ENCODE results near the gene MARCHF4.

The MARCHF4 gene, protein sequence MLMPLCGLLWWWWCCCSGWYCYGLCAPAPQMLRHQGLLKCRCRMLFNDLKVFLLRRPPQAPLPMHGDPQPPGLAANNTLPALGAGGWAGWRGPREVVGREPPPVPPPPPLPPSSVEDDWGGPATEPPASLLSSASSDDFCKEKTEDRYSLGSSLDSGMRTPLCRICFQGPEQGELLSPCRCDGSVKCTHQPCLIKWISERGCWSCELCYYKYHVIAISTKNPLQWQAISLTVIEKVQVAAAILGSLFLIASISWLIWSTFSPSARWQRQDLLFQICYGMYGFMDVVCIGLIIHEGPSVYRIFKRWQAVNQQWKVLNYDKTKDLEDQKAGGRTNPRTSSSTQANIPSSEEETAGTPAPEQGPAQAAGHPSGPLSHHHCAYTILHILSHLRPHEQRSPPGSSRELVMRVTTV

GRCh38 chr2:216371721-216372702 lies at the start of gene MARCHF4:
TSS of gene MARCHF4 (minus strand) at chr2:216372483. CDS start at chr2:216370260, 2,223 bp downstream.
- DNase-seq: peak in 48 of 51 donors; percentile 1 to 77 (median 42)

- no peak for DNase-seq
These were observed 48.3 kb upstream of the MARCHF4 start for GRCh38 chr2:216420367-216421101.

DNA sequence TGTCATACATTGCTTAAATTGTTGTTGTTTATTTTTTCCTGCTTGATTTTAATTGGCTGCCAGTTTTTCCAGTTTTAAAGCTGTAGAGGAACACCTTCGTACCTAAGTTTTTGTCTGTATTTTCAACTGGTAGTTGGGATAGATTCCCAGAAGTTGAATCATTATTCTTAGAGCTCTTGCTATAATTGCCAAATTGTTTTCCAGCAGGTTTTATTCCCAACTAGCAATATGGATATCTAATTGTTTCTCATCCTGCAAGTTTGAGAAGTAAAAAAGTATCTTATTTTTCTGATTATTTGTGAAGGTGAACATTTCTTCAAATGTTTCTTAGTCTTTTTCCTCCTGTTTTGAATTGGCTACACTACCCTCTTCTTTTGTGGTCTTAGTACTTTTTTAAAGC lies 46.7 kb upstream of the MARCHF4 start:
- DNase-seq: no peak

GRCh38 chr2:216416571-216417307 lies 44.5 kb upstream of the MARCHF4 start:
- no peak for DNase-seq

GRCh38 chr2:216415541-216415940 lies 43.3 kb upstream of the MARCHF4 start:
- no peak for DNase-seq

GRCh38 chr2:216414772-216415319 lies 42.6 kb upstream of the MARCHF4 start:
- DNase-seq: no peak

DNA sequence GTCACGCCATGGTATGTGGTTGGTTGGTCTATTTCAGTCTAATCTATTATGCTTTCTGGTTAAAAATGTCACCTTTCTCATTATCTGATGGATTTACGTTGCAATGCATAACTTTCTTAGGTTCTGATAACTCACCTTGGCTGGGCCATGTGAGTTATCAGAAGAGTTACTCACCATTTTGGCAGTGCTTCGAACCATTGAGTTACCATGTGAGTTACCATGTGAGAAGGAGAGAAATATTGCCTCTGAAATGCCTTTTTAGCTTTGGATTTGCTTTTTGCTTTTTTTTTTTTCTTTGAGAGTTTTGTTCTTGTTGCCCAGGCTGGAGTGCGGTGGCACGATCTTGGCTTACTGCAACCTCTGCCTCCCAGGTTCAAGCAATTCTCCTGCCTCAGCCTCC lies 41.6 kb upstream of the MARCHF4 start:
- no peak for DNase-seq

GRCh38 chr2:216412022-216412999 lies 40.0 kb upstream of the MARCHF4 start, which contains the start of gene SMARCAL1:
TSS of gene SMARCAL1 (plus strand) at chr2:216412484. CDS start at chr2:216414705, 2,221 bp downstream.
- peak; percentile 80 to 100 (median 97) for DNase-seq

- no peak for DNase-seq
These were observed 38.3 kb upstream of the MARCHF4 start for GRCh38 chr2:216410550-216410949.

DNA sequence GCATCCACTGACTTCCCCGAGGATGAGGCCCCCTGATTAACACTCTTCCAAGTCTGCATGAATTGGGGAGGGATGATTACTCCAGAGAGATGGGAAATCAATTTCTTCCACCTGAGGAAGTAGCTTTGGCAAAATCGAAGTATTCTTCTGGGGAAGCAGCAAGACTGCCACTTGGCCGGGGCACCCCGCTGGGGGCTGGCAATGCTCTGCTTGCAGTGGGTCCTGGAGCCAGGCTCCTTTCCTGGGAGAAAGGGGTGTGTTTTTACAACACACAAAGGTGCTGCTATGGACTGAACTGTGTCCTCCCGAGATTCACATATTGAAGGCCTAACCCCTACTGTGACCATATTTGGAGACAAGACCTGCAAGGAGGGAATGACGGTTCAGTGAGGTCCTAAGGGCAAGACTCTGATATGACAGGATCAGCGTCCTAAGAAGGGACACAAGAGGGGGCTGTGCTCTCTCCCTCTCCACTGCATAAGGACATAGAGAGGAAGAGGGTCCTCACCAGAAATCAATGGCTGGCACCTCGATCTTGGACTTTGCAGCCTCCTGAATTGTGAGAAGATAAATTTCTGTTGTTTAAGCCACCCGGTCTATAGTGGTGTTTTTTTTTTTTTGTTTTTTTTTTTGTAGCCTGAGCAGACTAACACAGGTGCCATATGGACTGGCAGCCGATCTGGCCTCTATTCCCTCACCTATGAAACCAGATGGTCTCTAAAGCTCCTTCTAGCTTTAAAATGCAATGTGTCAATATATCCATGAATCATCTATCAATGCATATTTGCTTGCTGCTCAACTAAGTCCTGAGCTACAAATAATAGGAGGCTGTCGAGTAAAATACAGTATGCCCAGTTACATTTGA lies 36.4 kb upstream of the MARCHF4 start:
- DNase-seq: no peak

GRCh38 chr2:216406826-216407225 lies 34.5 kb upstream of the MARCHF4 start:
- no peak for DNase-seq

- no peak for DNase-seq
These were observed 33.3 kb upstream of the MARCHF4 start for GRCh38 chr2:216405588-216405987.

GRCh38 chr2:216404010-216404618 lies 31.8 kb upstream of the MARCHF4 start:
- peak in 13 of 51 donors; percentile 1 to 26 (median 6) for DNase-seq

DNA sequence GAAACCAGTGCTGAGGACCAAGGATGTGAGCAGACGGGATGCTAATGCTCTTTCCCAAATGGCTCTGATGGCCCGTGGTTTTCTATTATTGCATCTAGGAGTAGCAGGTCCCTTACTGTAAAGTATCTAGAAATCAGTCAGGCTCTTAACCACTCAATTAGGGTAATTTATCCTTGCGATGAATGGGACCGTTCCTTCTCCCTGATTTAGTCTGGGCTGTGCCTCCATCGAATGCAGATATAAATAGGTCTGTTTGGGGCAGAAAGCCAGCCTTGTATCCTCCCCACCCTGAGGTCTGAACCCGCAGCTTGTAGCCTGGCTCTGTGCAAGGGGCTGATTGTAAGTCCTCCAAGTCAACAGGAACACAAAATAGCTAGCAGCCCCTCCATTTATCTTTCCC lies 30.5 kb upstream of the MARCHF4 start:
- DNase-seq: no peak

GRCh38 chr2:216399621-216400020 lies 27.3 kb upstream of the MARCHF4 start:
- no peak for DNase-seq

DNA sequence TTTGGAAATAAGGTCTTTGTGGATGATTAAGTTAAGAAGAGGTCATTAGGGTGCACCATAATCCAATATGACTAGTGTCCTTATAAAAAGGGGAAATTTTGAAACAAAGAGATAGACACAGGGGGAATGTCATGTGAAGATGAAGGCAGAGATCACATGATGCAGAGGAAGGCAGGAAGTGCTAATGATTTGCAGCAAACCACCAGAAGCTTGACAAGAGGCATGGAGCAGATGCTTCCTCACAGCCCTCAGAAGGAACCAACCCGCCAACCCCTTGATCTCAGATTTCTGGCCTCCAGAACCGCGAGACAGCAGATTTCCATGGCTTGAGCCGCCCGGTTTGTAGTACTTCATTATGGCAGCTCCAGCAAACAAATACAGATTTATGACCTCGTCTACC lies 22.6 kb upstream of the MARCHF4 start:
- DNase-seq: no peak

Measured in hypothalamus (tissue), 51 donors.